ENCODE results near the gene APBB1.

DNA sequence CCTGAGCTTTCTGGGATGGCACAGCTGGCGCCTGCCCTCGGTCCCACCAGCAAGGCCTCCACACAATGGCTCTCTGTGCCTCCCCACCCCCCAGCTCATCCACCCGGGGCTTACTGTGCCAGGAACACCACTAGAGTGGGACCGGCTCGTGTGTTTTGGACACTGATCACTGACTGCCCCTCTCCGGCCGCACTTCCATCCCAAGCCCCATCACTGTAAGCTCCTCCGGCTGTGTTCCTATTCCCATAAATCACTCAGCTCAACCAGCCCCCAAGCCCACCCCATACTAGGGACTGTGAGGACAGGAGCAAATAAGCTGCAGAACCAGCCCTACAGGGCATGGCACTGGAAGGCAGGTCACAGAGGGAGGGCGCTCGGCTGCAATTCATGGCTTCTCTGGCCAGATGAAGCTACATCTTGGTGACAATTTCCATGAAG is 7.3 kb downstream of the APBB1 start:
- TF ChIP-seq, protein P1, sequence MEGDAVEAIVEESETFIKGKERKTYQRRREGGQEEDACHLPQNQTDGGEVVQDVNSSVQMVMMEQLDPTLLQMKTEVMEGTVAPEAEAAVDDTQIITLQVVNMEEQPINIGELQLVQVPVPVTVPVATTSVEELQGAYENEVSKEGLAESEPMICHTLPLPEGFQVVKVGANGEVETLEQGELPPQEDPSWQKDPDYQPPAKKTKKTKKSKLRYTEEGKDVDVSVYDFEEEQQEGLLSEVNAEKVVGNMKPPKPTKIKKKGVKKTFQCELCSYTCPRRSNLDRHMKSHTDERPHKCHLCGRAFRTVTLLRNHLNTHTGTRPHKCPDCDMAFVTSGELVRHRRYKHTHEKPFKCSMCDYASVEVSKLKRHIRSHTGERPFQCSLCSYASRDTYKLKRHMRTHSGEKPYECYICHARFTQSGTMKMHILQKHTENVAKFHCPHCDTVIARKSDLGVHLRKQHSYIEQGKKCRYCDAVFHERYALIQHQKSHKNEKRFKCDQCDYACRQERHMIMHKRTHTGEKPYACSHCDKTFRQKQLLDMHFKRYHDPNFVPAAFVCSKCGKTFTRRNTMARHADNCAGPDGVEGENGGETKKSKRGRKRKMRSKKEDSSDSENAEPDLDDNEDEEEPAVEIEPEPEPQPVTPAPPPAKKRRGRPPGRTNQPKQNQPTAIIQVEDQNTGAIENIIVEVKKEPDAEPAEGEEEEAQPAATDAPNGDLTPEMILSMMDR (IDR thresholded peaks at IDR 0.05), result no peak
- no peak for TF ChIP-seq POLR2A (IDR thresholded peaks at IDR 0.05)

Measured in lower leg skin (tissue), 3 donors.